Measurements from ENCODE around the gene OGDHL.

The OGDHL gene

GRCh38 chr10:49689882-49690510 is 72.1 kb downstream of the OGDHL start:
- DNase-seq (ENCODE audit: low read depth in 2 of 2), result no peak

- DNase-seq (ENCODE audit: low read depth in 2 of 2), result no peak
Measured at GRCh38 chr10:49688920-49689319, 73.2 kb downstream of the OGDHL start.

- no peak for DNase-seq (ENCODE audit: low read depth in 2 of 2)
Measured at GRCh38 chr10:49688261-49688846, 73.8 kb downstream of the OGDHL start.

GRCh38 chr10:49686651-49687050 is 75.5 kb downstream of the OGDHL start:
- no peak for DNase-seq (ENCODE audit: low read depth in 2 of 2)

Measured in stimulated activated CD8-positive, alpha-beta memory T cell treated with anti-CD3 and anti-CD28 coated beads, Interleukin-2, amount 100 ng/mL, for 48 hours (primary cell).